Astrocyte of the cerebellum (primary cell): ENCODE measurements around the gene ATP1A2.

Experiments
- DNase-seq: peaks from one replicate; pipeline ENCODE4 v3.0.0-alpha.2; 2011; ENCODE audit warnings: low read depth
- H3K4me3 ChIP-seq: 2 replicates; pipeline ENCODE4 v1.5.1; 2011; ENCODE audit warnings: mild to moderate bottlenecking, low read depth, low read length, moderate library complexity
- CTCF ChIP-seq: IDR thresholded peaks from 2 replicates; pipeline ENCODE4 v1.5.1; 2012; ENCODE audit warnings: low read length, low read depth, moderate library complexity, mild to moderate bottlenecking; ENCODE audit errors: missing control alignments
- in situ Hi-C: cut with HindIII; loops from 2 replicates; pipeline ENCODE4 v1.10.0; 2017; ENCODE audit warnings: low sequenced_read_pairs

The ATP1A2 gene

GRCh38 chr1:160166166-160166868 lies 50.8 kb downstream of the ATP1A2 start:
- TF ChIP-seq CTCF, result no peak
- in situ Hi-C loops, result no loop called here
- H3K4me3 ChIP-seq, result no peak overlapping the region
- no peak for DNase-seq

- in situ Hi-C loops, result no loop called here
- TF ChIP-seq CTCF, result no peak
- no peak for DNase-seq
Measured at GRCh38 chr1:160167056-160167455, 51.5 kb downstream of the ATP1A2 start.

GRCh38 chr1:160167580-160167979 lies 52.0 kb downstream of the ATP1A2 start:
- TF ChIP-seq CTCF, result no peak
- no peak overlapping the region for H3K4me3 ChIP-seq
- DNase-seq, result no peak
- in situ Hi-C loops, result no loop called here

More at GRCh38 chr1:160167056-160167455, 51.5 kb downstream of the ATP1A2 start:
- no peak overlapping the region for H3K4me3 ChIP-seq

GRCh38 chr1:160168016-160168415 lies 52.5 kb downstream of the ATP1A2 start:
- H3K4me3 ChIP-seq, result no peak overlapping the region
- TF ChIP-seq CTCF, result no peak
- DNase-seq, result no peak
- in situ Hi-C loops, result no loop called here

GRCh38 chr1:160168609-160169369 lies 53.2 kb downstream of the ATP1A2 start:
- in situ Hi-C loops, result no loop called here
- DNase-seq, result peak; percentile 54

More at GRCh38 chr1:160168609-160169369, 53.2 kb downstream of the ATP1A2 start:
- TF ChIP-seq CTCF, result peak; percentile 16
- no peak overlapping the region for H3K4me3 ChIP-seq
